ENCODE data around the gene EVC2.

GRCh38 chr4:5734853-5735252, 26.5 kb upstream of the EVC2 start:
- TF ChIP-seq CTCF (optimal IDR thresholded peaks at IDR 0.05 in 1 of 3, IDR thresholded peaks at IDR 0.05 in 1 of 3, conservative IDR thresholded peaks at IDR 0.05 in 1 of 3; ENCODE audit: extremely low read depth in 1 of 3, insufficient read depth in 2 of 3, low read length in 3 of 3) (no peak), EZH2 (IDR thresholded peaks at IDR 0.05; ENCODE audit: low read length) (no peak)
